ENCODE measurements around the gene FBP2.

DNA sequence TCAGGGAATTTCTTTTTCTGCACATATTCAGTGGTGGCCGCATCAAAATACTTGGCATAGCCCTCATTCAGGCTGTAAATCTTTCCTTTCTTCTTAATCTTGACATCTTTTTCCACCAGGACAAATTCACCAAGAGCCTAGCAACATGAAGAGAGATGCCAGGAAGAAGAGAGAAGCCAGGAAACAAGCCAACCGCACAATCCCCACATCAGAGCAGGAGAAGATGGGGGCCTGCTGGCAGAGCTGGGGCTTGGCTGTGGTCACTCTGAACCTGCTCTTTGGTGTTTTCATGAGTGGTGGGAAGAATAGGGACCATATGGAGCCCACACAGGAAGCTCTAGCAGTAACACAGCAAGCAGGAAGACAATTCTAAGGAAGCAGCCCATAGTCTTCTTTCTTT, 26.4 kb downstream of the FBP2 start:
- TF ChIP-seq, protein P1, sequence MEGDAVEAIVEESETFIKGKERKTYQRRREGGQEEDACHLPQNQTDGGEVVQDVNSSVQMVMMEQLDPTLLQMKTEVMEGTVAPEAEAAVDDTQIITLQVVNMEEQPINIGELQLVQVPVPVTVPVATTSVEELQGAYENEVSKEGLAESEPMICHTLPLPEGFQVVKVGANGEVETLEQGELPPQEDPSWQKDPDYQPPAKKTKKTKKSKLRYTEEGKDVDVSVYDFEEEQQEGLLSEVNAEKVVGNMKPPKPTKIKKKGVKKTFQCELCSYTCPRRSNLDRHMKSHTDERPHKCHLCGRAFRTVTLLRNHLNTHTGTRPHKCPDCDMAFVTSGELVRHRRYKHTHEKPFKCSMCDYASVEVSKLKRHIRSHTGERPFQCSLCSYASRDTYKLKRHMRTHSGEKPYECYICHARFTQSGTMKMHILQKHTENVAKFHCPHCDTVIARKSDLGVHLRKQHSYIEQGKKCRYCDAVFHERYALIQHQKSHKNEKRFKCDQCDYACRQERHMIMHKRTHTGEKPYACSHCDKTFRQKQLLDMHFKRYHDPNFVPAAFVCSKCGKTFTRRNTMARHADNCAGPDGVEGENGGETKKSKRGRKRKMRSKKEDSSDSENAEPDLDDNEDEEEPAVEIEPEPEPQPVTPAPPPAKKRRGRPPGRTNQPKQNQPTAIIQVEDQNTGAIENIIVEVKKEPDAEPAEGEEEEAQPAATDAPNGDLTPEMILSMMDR (IDR thresholded peaks at IDR 0.05; ENCODE audit: low read depth, low read length): no peak
- TF ChIP-seq, protein P2, sequence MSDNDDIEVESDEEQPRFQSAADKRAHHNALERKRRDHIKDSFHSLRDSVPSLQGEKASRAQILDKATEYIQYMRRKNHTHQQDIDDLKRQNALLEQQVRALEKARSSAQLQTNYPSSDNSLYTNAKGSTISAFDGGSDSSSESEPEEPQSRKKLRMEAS (IDR thresholded peaks at IDR 0.05; ENCODE audit: low read depth, low read length): no peak
- TF ChIP-seq POLR2A (IDR thresholded peaks at IDR 0.05; ENCODE audit: extremely low read depth, insufficient read length) (no peak), MYC (IDR thresholded peaks at IDR 0.05; ENCODE audit: low read depth, low read length) (no peak)

All from NB4 (cell line).